Retinal pigment epithelial cell (primary cell): Measurements from ENCODE around the gene ZNF419.
A peak's percentile ranks its signal among the peaks of the same experiment; 100 is the strongest.

Experiments
- DNase-seq: peaks from one replicate; pipeline ENCODE4 v3.0.0-alpha.2; 2010; ENCODE audit warnings: low read depth
- H3K4me3 ChIP-seq: 2 replicates; pipeline ENCODE4 v1.5.1; 2011; ENCODE audit warnings: mild to moderate bottlenecking, low read length, control low read depth, moderate library complexity
- TF ChIP-seq, protein P1 (sequence below): conservative IDR thresholded peaks from 2 replicates; pipeline ENCODE4 v1.5.1; 2011; ENCODE audit warnings: low read depth, low read length, control low read depth, inconsistent platforms

Gene ZNF419

DNA sequence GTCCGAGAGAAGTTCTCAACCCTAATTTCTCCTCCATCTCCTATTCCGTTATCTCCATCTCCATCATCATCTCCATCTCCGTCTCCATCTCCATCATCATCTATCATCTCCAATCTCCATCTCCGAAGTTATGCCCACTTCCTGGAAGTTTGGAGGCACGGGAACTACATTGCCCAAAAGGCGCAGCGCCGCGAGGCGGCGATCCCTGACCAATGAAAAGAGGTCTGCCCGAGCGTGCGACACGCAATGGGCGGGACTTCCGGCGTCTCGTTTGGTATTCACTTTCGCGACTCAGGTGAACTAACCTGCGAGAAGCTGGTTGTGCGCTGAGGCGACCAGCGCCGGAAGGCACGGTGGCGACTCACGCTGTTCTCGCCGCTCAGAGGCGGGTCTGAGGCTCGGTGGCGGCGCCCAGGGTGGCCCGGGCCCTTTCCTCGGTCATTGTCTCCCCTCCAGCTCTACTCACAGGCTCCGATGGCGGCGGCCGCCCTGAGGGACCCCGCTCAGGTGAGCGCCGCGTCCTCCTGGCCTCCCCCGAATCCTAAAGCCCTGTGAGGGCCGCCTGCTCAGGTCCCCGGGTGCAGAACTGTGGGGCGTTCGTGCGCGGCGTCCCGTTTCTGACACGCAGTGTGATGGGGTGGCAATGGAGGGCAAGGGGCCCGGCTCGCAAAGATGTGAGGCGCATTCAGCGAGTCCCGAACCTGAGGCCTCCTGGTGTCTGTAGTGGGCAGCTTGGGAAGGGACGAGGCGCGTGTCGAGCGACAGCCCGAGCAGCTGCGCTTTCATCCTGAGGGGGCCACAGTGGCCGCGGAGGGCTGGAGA, at the start of gene ZNF419:
Gene ZNF419, plus strand, starts transcription at position 274 of the 822 bp plus-strand sequence. Its CDS starts 201 bp downstream, at position 475.
- H3K4me3 ChIP-seq: peak within 1 kb of the TSS; percentile 89
- TF ChIP-seq, protein P1, sequence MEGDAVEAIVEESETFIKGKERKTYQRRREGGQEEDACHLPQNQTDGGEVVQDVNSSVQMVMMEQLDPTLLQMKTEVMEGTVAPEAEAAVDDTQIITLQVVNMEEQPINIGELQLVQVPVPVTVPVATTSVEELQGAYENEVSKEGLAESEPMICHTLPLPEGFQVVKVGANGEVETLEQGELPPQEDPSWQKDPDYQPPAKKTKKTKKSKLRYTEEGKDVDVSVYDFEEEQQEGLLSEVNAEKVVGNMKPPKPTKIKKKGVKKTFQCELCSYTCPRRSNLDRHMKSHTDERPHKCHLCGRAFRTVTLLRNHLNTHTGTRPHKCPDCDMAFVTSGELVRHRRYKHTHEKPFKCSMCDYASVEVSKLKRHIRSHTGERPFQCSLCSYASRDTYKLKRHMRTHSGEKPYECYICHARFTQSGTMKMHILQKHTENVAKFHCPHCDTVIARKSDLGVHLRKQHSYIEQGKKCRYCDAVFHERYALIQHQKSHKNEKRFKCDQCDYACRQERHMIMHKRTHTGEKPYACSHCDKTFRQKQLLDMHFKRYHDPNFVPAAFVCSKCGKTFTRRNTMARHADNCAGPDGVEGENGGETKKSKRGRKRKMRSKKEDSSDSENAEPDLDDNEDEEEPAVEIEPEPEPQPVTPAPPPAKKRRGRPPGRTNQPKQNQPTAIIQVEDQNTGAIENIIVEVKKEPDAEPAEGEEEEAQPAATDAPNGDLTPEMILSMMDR: peak; percentile 18
- DNase-seq: peak; percentile 51

DNA sequence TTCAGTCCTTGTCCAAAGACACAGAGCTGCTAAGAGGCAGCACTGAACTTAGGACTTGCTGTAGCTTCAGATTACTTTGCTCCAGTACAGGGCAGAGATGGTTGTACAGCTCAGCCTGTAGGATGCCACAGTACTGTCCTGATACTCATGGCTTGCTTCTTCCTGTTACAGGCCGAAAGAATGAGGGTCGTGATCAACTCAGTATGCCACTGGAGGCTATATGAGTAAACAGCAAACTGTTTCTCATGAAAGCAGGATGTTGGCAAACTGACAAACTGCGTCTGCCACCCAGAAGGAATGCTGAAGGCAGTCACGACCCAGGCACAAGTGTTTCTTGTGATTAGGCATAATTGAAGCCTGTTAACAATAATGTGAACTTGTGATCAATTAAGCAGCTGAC, 49.6 kb upstream of the ZNF419 start:
- DNase-seq: no peak
- TF ChIP-seq, protein P1: no peak
- H3K4me3 ChIP-seq: no peak overlapping the region

DNA sequence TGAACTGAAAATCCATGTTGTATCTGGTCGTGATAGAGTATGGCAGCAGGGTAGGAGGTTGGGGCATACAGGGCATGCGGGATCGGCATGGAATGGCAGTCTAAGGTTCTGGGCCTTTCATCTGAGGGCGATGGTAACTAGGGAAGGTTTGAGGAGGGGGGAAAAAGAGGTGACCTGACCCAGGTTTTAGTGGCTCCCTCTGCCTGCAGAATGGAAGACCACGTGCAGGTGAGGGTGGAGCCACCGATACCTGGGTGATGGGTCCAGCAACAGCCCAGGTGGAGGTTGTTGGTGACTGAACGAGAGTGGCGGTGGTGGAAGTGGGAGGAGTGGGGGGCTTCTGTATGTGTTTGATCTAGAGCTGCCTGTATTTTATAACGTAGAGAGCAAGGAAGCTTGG, 48.6 kb upstream of the ZNF419 start:
- no peak for DNase-seq
- TF ChIP-seq, protein P1: no peak
- H3K4me3 ChIP-seq: no peak overlapping the region

DNA sequence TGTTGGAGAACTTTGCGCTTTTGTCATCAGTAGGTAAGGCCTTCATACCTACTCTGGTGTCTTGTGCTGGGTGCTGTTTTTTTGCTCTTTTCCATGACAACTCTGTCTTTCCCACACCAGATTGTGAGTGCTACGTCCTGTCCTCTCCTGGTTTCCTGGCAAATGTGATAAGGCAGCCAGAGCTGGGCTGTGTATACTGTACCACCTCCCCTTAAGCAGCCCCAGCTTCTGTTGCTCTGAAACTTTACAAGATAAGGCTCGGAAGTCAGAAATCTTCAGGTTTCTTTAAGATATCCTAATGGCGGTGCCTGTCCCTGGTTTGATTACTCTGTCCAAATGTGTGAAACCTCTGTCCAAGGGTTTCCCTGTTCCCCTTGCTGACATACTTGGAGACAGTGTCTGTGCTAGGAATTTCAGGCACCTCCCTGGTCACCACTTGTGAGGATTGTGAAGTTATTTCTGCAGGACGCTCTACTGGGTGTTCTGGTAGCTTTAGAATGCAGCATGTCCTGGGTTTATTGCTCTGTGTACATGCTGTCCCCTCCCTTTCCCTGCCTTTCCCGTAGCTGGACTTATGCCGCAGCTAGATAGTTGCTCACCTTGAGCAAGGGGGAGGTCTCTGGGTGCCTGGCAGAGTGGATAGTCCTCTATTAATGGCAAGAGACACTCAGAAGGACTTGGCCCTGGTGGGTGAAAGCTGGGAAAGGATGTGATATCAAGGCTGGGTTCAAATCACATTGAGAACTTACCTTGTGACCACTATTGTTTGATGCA, 45.4 kb upstream of the ZNF419 start:
- no peak for DNase-seq
- H3K4me3 ChIP-seq: no peak overlapping the region
- TF ChIP-seq, protein P1: no peak

GRCh38 chr19:57443121-57443696, 44.3 kb upstream of the ZNF419 start:
- TF ChIP-seq, protein P1: no peak
- no peak for DNase-seq
- H3K4me3 ChIP-seq: no peak overlapping the region

DNA sequence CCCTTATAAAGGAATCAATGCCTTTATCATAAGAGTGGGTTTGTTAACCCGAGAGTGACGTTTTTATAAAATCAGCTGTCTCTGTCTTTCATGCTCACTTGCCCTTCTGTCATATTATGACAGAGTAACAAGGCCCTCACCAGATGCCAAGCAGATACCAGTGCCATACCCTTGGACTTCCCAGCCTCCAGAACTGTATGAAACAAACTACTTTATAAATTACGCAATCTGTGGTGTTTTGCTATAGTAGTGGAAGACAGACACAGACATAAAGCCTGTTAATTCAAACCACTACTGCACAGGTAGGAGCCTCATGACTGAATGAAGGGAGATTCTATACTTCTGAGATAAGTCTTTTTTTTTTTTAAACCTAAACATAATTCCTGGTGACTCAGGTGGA, 35.2 kb upstream of the ZNF419 start:
- TF ChIP-seq, protein P1: no peak
- no peak overlapping the region for H3K4me3 ChIP-seq
- no peak for DNase-seq
